ENCODE measurements around the gene FKBP2.
A peak's percentile ranks its signal among the peaks of the same experiment; 100 is the strongest.

FKBP2 gene

GRCh38 chr11:64249038-64249437, 8.1 kb downstream of the FKBP2 start:
- no peak for DNase-seq (ENCODE audit: low spot score)

GRCh38 chr11:64249563-64250414, 8.9 kb downstream of the FKBP2 start:
- DNase-seq (ENCODE audit: low spot score): no peak

GRCh38 chr11:64250415-64251015, 9.6 kb downstream of the FKBP2 start:
- no peak for DNase-seq (ENCODE audit: low spot score)

- DNase-seq (ENCODE audit: low spot score): peak; percentile 78
These were observed 10.3 kb downstream of the FKBP2 start, which contains the start of gene PLCB3 for GRCh38 chr11:64251016-64251752. PLCB3 (plus strand) TSS chr11:64251530; CDS start chr11:64251650, 120 bp downstream.

- DNase-seq (ENCODE audit: low spot score): no peak
These were observed 10.8 kb downstream of the FKBP2 start for GRCh38 chr11:64251753-64252002.

GRCh38 chr11:64252003-64252872, 11.3 kb downstream of the FKBP2 start:
- DNase-seq (ENCODE audit: low spot score): peak; percentile 66

GRCh38 chr11:64253043-64253442, 12.1 kb downstream of the FKBP2 start:
- DNase-seq (ENCODE audit: low spot score): no peak

GRCh38 chr11:64253481-64253880, 12.6 kb downstream of the FKBP2 start:
- DNase-seq (ENCODE audit: low spot score): peak; percentile 36

- DNase-seq (ENCODE audit: low spot score): no peak
These were observed 13.4 kb downstream of the FKBP2 start for GRCh38 chr11:64254326-64254725.

- DNase-seq (ENCODE audit: low spot score): no peak
These were observed 14.5 kb downstream of the FKBP2 start for GRCh38 chr11:64255135-64256128.

- no peak for DNase-seq (ENCODE audit: low spot score)
These were observed 15.4 kb downstream of the FKBP2 start for GRCh38 chr11:64256300-64256699.

- DNase-seq (ENCODE audit: low spot score): no peak
These were observed 17.5 kb downstream of the FKBP2 start for GRCh38 chr11:64258356-64258755.

GRCh38 chr11:64258946-64259532, 18.1 kb downstream of the FKBP2 start:
- no peak for DNase-seq (ENCODE audit: low spot score)

- DNase-seq (ENCODE audit: low spot score): no peak
These were observed 18.7 kb downstream of the FKBP2 start for GRCh38 chr11:64259533-64260067.

GRCh38 chr11:64260147-64260708, 19.3 kb downstream of the FKBP2 start:
- DNase-seq (ENCODE audit: low spot score): no peak

- DNase-seq (ENCODE audit: low spot score): no peak
These were observed 20.7 kb downstream of the FKBP2 start for GRCh38 chr11:64261556-64262080.

- DNase-seq (ENCODE audit: low spot score): no peak
These were observed 21.5 kb downstream of the FKBP2 start for GRCh38 chr11:64262271-64263002.

- no peak for DNase-seq (ENCODE audit: low spot score)
These were observed 22.4 kb downstream of the FKBP2 start for GRCh38 chr11:64263021-64263946.
